ENCODE results near the gene FGF10.

FGF10 gene

DNA sequence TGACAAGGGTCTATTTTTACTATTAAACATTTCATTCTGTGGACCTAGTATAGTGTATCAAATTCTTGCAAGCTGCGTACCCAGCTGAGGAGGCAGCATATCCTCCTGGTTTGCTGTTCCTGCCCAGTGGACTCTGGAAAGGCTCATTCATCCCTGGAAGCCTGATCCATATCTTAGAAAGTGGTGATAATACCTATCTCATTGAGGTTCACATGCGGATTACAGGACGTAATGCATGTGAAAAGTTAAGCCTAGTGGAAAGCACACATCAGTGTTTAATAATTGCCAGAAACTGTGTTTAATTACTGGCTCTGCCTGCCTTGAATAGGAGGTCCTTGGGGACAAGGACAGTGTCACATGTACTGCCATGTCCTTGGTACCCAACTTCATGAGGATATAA lies 132.0 kb downstream of the FGF10 start:
- DNase-seq, result no peak

Measured in inflammatory macrophage (primary cell).